Naive B cell (primary cell): ENCODE results near the gene LGR6. TPM values are rescaled to one million over a fixed set of nuclear protein-coding genes. Genes with fewer than 3 reads are reported as not detected.
"Not testable (repeated sequence)": the region's sequence is repeated elsewhere in the genome, so short reads cannot be mapped to it uniquely, and the experiment has no call there.

ENCODE experiments used
- ATAC-seq, 2 donors: fragments of 150-1000 bp; cut with Tn5 transposase; 2 replicates each; pipeline ENCODE4 v1.10.0; 2021; ENCODE audit warnings: low read depth in 2 of 2, mild to moderate bottlenecking in 2 of 2, moderate library complexity in 2 of 2
- DNase-seq: peaks from one replicate; pipeline ENCODE4 v3.0.0; 2022
- H3K27ac Mint-ChIP-seq, 6 donors: one replicate each; pipeline ENCODE4 v1.8.0; 2020 to 2022; ENCODE audit warnings: mild to moderate bottlenecking in 6 of 6, mixed read lengths in 6 of 6, moderate library complexity in 5 of 6, inconsistent platforms in 2 of 6
- H3K27me3 Mint-ChIP-seq, 3 donors: one replicate each; pipeline ENCODE4 v1.8.0; 2021 to 2022; ENCODE audit warnings: mixed read lengths in 3 of 3, mild to moderate bottlenecking in 1 of 3
- H3K36me3 Mint-ChIP-seq, 2 donors: one replicate each; pipeline ENCODE4 v1.8.0; 2020 to 2022; ENCODE audit warnings: mixed read lengths in 2 of 2, inconsistent platforms in 1 of 2, mild to moderate bottlenecking in 1 of 2
- H3K4me1 Mint-ChIP-seq, 3 donors: one replicate each; pipeline ENCODE4 v1.8.0; 2020 to 2022; ENCODE audit warnings: mixed read lengths in 3 of 3, inconsistent platforms in 1 of 3, mild to moderate bottlenecking in 1 of 3, moderate library complexity in 1 of 3
- H3K4me3 Mint-ChIP-seq, 8 donors: one replicate each; pipeline ENCODE4 v1.8.0; 2020 to 2022; ENCODE audit warnings: mild to moderate bottlenecking in 8 of 8, mixed read lengths in 8 of 8, moderate library complexity in 8 of 8, inconsistent platforms in 2 of 8
- H3K9me3 Mint-ChIP-seq, 7 donors: one replicate each; pipeline ENCODE4 v1.8.0; 2020 to 2022; ENCODE audit warnings: mixed read lengths in 7 of 7, mild to moderate bottlenecking in 5 of 7, inconsistent platforms in 2 of 7, moderate library complexity in 1 of 7
- polyA plus RNA-seq, 6 donors: library from polyadenylated mRNA; unstranded; fragments of 300-500 nt; fragmentation: Illumina TruSeq; gene quantifications; one replicate each; pipeline ENCODE4 v1.2.3, GENCODE V29; 2021; ENCODE audit warnings: low read depth in 6 of 6

LGR6 gene
- polyA plus RNA-seq, 6 donors from 2014 or later, result 0.22 TPM; not detected in 5

DNA sequence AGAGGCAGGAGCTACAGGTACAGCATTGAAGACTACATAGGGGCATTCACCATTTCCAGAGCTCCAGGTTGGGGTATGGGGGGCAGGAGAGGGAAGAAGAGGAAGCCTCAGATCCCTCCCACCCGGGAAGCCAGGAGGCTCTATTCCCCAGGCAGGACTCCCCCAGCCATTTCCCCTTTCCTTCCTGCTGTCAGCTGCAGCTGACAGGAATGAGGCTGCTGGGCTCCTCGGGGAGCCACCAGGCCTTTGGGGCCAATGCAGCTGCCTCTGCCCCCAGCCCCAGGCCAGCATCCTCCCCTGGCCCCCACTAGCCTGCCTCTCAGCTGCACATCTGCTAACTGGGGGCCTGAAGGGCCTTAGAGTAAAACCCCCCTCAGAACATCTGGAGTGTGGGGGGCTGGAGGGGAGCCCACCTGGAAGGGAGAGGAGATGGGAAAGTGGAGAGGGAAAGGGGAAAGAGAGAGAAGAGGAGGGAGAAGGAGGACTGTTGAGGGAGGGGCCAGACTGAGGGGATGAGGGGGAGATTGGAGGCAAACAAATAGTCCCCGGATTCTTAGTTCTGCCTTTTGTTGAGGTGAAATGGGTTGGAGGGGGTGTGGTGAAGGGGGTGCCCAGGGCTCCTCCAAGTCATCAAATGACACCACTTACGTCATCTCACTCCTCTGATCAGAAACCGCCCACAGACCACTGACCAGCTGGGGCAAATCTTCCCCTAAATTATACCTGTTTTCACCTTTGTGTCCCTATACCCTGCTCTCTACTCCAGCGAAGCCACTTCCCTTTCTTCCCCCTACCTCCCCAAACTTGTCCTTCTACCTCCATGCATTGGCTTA, 58.0 kb downstream of the LGR6 start:
- Mint-ChIP-seq H3K36me3 (no peaks in the 10 kb centered on the region), H3K27ac (no peak overlapping the region), H3K4me1 (peaks cover 0 to 4% (median 0%) of the 10 kb centered on the region in 3 donors), H3K27me3 (peaks cover 20 to 39% (median 37%) of the 10 kb centered on the region in 3 donors), H3K9me3 (peaks cover 0 to 2% (median 0%) of the 10 kb centered on the region in 7 donors), H3K4me3 (peak overlapping the region in 1 of 8 donors; percentile 54)
- no peak for DNase-seq
- no peak for ATAC-seq

DNA sequence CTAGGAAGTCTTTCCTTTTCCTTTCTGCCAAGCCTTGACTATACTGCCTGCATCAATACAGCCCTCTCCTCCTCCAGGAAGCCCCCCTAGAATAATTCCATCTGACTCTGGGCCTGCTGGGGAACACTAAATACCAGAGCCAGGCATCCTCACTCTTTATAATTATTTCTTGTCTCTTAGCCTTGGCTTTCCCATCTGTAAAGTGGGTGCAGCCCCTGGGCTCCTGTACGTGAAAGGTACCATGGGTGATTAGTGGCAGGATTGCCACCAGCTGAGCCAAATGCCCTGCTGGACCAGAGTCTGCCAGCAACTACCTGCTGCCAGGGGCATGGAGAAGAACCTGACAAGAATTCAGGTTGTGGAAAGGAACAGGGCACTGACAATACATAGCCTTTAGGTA, 58.7 kb downstream of the LGR6 start:
- no peak for DNase-seq
- Mint-ChIP-seq H3K27me3 (peaks cover 20 to 39% (median 37%) of the 10 kb centered on the region in 3 donors), H3K4me3 (peak overlapping the region in 1 of 8 donors; percentile 54), H3K9me3 (peaks cover 0 to 2% (median 0%) of the 10 kb centered on the region in 7 donors), H3K27ac (no peak overlapping the region), H3K36me3 (no peaks in the 10 kb centered on the region), H3K4me1 (peaks cover 0 to 4% (median 0%) of the 10 kb centered on the region in 3 donors)
- no peak for ATAC-seq

DNA sequence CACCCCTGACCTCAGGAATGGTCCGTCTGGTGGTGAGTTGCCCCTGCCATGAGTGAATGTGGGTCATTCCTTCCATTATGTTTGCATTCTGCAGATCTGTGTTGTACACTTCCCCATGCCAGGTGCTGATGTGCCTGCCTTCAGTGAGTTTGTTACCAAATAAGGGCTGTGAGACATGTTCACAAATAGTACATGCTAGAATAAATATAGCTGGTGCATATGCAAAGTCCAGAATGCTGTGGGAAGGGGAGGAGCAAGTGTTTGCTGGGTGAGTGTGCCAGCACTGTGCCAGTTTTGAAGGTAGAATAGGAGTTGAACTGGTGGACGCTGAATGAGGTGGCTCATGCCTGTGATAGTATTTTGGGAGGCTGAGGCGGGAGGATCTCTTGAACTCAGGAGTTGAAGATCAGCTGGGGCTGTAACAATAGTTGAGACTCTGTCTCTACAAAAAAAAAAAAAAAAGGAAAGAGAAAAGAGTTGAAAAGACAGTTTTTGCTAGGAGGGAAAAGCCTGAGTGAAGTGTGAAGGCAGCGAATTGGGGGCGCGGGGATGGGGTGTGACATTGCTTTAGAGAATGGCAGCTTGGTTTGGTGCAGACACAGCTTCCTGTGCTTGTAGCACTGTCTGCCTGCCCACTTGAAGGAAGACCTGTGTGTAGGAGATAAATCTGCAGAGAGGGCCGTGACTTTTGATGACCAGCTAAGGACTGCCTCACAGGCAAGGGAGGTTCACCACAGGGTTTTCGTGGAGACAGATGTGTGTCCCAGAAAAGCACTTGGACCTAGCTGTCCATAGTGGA, 61.1 kb downstream of the LGR6 start:
- Mint-ChIP-seq H3K36me3 (no peaks in the 10 kb centered on the region), H3K4me1 (peaks cover 0 to 4% (median 0%) of the 10 kb centered on the region in 3 donors), H3K27ac (peak overlapping the region in 1 of 6 donors; percentile 83), H3K9me3 (peaks cover 0 to 2% (median 0%) of the 10 kb centered on the region in 7 donors), H3K27me3 (peaks cover 14 to 33% (median 29%) of the 10 kb centered on the region in 3 donors), H3K4me3 (no peak overlapping the region)
- DNase-seq, result no peak
- ATAC-seq, result no peak

DNA sequence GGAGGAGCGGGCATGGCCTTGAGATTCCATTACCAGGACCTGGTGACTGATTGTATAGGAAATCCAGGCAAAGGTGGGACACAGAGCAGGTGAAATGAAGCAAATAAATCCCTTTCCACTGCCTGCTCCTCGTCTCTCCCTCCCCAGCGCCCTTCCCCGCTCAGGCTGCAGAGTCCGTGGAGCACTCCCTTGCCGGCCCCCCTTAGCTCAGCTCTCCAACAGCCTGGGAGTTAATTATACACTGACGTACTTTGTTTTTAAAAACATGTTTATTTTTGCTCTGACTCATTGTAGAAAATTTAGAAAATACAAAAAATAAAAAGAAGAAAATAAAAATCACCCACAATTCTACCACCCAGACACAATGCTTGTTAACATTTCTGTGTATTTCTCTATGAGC, 61.7 kb downstream of the LGR6 start:
- Mint-ChIP-seq H3K4me3 (no peak overlapping the region), H3K9me3 (peaks cover 0 to 2% (median 0%) of the 10 kb centered on the region in 7 donors), H3K36me3 (no peaks in the 10 kb centered on the region), H3K27ac (no peak overlapping the region), H3K27me3 (peaks cover 10 to 30% (median 30%) of the 10 kb centered on the region in 3 donors), H3K4me1 (peaks cover 0 to 4% (median 0%) of the 10 kb centered on the region in 3 donors)
- no peak for DNase-seq
- ATAC-seq, result no peak

DNA sequence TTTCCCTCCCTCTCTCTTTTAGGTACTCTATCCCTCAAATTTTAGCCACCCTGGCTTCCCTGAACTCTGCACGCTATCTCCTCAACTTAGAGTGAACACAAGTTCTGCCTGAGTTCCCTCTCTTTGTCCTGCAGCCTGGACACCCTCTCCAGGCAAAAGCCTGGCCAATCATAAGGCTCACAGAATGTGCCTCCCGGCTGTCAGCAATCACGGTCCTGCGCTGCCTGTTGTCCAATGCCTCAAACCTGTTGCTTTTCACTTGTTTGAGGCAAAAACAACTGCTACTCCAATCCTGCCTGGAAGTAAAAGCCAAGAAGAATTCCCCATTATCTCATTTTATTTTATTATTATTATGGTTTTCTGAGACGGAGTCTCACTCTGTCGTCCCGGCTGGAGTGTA, 66.1 kb downstream of the LGR6 start:
- H3K36me3 Mint-ChIP-seq, result peaks cover 4 to 9% of the 10 kb centered on the region in 2 donors
- H3K4me1 Mint-ChIP-seq, result no peaks in the 10 kb centered on the region
- peaks cover 19 to 39% (median 33%) of the 10 kb centered on the region in 3 donors for H3K27me3 Mint-ChIP-seq
- H3K4me3 Mint-ChIP-seq, result no peak overlapping the region
- peak overlapping the region in 1 of 6 donors; percentile 35 for H3K27ac Mint-ChIP-seq
- ATAC-seq (no peak), DNase-seq (no peak)
- H3K9me3 Mint-ChIP-seq, result peaks cover 0 to 16% (median 5%) of the 10 kb centered on the region in 7 donors

DNA sequence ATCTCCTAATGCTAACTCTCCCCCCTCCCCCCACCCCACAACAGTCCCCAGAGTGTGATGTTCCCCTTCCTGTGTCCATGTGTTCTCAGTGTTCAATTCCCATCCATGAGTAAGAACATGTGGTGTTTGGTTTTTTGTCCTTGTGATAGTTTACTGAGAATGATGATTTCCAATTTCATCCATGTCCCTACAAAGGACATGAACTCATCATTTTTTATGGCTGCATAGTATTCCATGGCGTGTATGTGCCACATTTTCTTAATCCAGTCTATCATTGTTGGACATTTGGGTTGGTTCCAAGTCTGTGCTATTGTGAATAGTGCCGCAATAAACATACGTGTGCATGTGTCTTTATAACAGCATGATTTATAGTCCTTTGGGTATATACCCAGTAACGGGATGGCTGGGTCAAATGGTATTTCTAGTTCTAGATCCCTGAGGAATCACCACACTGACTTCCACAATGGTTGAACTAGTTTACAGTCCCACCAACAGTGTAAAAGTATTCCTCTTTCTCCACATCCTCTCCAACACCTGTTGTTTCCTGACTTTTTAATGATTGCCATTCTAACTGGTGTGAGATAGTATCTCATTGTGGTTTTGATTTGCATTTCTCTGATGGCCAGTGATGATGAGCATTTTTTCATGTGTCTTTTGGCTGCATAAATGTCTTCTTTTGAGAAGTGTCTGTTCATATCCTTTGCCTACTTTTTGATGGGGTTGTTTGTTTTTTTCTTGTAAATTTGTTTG, 67.8 kb downstream of the LGR6 start:
- Mint-ChIP-seq H3K36me3 (peaks cover 4 to 10% of the 10 kb centered on the region in 2 donors), H3K9me3 (peaks cover 0 to 14% (median 5%) of the 10 kb centered on the region in 7 donors), H3K27me3 (peaks cover 26 to 52% (median 50%) of the 10 kb centered on the region in 3 donors)
- DNase-seq, H3K4me3 Mint-ChIP-seq, ATAC-seq, H3K27ac Mint-ChIP-seq, H3K4me1 Mint-ChIP-seq: not testable (repeated sequence)

DNA sequence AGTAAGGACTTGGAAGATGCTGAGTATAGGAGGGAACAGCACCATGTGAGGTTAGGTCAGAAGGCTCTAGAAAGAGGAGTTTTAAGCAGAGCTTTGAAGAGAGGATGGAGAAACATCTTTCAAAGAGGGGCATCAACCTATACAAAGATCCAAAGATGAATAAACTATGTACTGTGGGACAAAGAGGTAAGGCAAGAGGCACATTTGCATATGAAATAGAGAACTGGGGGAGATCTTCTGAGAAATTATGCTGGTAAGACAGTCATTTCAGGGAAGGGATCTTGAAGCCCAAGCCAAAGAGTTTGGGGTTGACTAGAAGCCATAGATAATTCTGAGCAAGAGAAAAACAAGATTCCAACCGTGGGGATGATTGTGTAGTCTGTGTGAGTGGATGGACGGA, 70.0 kb downstream of the LGR6 start:
- H3K27ac Mint-ChIP-seq, result no peak overlapping the region
- H3K4me1 Mint-ChIP-seq, result no peaks in the 10 kb centered on the region
- ATAC-seq, result no peak
- H3K36me3 Mint-ChIP-seq, result peaks cover 4 to 17% of the 10 kb centered on the region in 2 donors
- peaks cover 32 to 59% (median 57%) of the 10 kb centered on the region in 3 donors for H3K27me3 Mint-ChIP-seq
- DNase-seq, result no peak
- peaks cover 0 to 13% (median 5%) of the 10 kb centered on the region in 7 donors for H3K9me3 Mint-ChIP-seq
- no peak overlapping the region for H3K4me3 Mint-ChIP-seq

DNA sequence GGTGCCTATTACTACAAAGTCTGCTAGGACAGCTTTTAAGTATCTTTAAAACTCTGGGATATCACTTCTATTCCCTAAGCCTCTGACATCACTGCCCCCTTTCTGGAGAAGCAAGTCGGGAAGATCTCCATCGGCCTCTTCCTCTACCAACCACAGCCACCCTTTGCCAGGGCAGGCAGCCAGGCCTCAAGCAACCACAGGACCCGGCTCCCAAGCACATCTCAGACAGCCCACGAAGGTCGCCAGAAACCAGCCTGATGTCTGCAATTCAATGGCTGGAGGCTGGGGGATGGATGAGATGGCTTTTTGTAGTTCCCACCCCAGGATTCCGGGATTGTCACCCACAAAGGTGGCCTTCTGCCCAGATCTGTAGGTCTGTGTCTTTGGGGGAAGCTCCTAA, 70.7 kb downstream of the LGR6 start:
- no peaks in the 10 kb centered on the region for H3K4me1 Mint-ChIP-seq
- ATAC-seq, result no peak
- H3K4me3 Mint-ChIP-seq, result no peak overlapping the region
- peaks cover 0 to 13% (median 5%) of the 10 kb centered on the region in 7 donors for H3K9me3 Mint-ChIP-seq
- no peak for DNase-seq
- H3K27ac Mint-ChIP-seq, result peak overlapping the region in 2 of 6 donors; percentile 8 to 9
- peaks cover 4 to 17% of the 10 kb centered on the region in 2 donors for H3K36me3 Mint-ChIP-seq
- peaks cover 32 to 59% (median 55%) of the 10 kb centered on the region in 3 donors for H3K27me3 Mint-ChIP-seq

DNA sequence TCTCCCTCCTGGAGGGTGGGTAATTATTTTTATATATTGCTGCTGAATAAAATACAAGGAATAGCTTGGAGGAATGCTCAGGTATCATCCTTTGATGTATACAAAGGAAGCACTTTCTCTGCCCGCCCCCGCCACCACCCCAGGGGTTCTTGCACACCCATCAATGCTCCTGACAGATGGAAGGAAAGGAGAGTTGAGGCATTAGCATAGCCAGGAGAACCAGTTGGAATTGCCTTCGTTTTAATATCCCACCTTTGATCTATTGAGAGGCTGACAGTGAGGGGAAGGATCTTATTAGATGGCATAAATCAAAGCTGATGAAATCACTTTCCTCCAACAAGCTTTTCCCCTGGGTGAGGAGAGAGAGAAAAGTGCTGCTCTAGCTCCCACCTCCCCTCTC, 71.1 kb downstream of the LGR6 start:
- DNase-seq (no peak), ATAC-seq (no peak)
- Mint-ChIP-seq H3K36me3 (peaks cover 4 to 17% of the 10 kb centered on the region in 2 donors), H3K4me1 (no peaks in the 10 kb centered on the region), H3K27me3 (peaks cover 32 to 55% (median 51%) of the 10 kb centered on the region in 3 donors), H3K27ac (peak overlapping the region in 1 of 6 donors; percentile 9), H3K4me3 (no peak overlapping the region), H3K9me3 (peaks cover 0 to 13% (median 5%) of the 10 kb centered on the region in 7 donors)

DNA sequence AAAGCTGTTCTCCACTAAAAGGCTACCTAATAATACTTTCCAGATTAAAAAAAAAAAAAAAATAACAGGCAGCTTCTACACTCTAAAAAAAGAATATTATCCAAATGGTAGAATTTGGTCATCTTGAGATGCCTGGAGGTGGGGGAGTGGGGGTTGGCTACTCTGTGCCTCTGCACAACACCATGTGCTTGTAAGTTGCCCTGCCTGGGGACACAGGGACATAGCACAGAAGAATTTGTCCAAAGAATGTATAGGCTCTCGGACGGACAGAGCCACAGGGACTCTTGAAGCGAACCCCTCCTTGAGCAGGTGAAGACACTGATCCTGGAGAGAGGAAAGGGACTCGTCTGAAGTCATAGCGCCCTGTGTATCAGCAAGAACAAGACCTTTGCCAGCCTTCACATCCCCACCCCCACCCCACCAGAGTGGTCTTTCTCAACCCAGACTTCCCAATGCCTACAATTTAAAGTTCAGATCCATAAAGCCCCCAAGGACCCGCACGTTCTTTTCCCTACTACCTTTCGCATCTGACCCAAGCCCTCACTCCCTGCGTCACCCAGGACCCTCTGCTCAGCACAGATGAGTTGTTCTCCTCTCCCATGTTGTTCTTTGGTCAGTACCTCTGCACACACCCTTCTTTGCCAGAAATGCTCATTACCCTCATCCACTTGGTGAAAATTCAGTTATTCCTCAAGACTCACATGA, 72.6 kb downstream of the LGR6 start:
- no peak overlapping the region for H3K27ac Mint-ChIP-seq
- peaks cover 4 to 17% of the 10 kb centered on the region in 2 donors for H3K36me3 Mint-ChIP-seq
- H3K4me1 Mint-ChIP-seq, result no peaks in the 10 kb centered on the region
- DNase-seq, result no peak
- no peak for ATAC-seq
- peaks cover 34 to 58% (median 56%) of the 10 kb centered on the region in 3 donors for H3K27me3 Mint-ChIP-seq
- H3K9me3 Mint-ChIP-seq, result peaks cover 0 to 13% (median 5%) of the 10 kb centered on the region in 7 donors
- no peak overlapping the region for H3K4me3 Mint-ChIP-seq

DNA sequence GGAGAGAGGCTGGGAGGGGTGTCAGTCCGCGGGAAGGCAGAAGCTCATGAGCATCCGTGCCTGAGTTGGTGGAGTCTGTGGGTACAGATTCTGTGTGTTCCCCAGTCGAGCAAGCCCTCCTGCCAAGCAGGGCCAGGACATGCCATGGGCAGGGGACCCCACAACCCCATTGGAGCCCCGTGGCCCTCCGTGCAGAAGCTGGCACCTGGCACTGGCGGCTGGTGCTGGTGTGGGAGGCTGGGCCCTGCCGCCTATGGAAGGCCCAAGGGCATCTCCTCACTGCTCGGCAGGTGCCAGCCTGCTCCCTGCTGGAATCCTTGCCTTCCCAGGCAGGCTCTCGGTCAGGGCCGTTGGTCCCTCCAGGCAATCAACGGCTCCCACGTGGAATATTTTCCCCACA, 74.4 kb downstream of the LGR6 start:
- H3K9me3 Mint-ChIP-seq, result peaks cover 0 to 7% (median 0%) of the 10 kb centered on the region in 7 donors
- H3K4me3 Mint-ChIP-seq, result no peak overlapping the region
- no peak overlapping the region for H3K27ac Mint-ChIP-seq
- ATAC-seq (no peak), DNase-seq (no peak)
- peaks cover 38 to 60% (median 58%) of the 10 kb centered on the region in 3 donors for H3K27me3 Mint-ChIP-seq
- H3K36me3 Mint-ChIP-seq, result peaks cover 0 to 8% of the 10 kb centered on the region in 2 donors
- no peaks in the 10 kb centered on the region for H3K4me1 Mint-ChIP-seq

DNA sequence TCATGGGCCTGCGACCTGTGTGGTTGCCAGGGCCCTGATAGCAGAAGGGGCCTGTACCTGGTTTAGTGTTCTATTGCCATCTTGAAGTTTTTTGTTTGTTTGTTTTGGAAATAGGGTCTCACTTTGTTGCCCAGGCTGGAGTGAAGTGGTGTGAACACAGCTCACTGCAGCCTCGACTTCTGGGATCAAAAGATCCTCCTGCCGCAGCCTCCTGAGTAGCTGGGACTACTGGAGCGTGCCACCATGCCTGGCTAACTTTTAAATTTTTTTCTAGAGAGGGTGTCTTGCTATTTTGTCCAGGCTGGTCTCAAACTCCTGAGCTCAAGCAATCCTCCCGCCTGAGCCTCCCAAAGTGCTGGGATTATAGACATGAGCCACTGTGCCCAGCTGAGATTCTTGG, 75.2 kb downstream of the LGR6 start:
- Mint-ChIP-seq H3K27ac (no peak overlapping the region), H3K4me3 (no peak overlapping the region), H3K9me3 (peaks cover 0 to 1% (median 0%) of the 10 kb centered on the region in 7 donors), H3K36me3 (peaks cover 0 to 8% of the 10 kb centered on the region in 2 donors), H3K27me3 (peaks cover 35 to 56% (median 56%) of the 10 kb centered on the region in 3 donors), H3K4me1 (no peaks in the 10 kb centered on the region)
- no peak for DNase-seq
- no peak for ATAC-seq
